ENCODE measurements around the gene RAB8B. TPM values are rescaled to one million over a fixed set of nuclear protein-coding genes. Genes with fewer than 3 reads are reported as not detected.
A peak's percentile ranks its signal among the peaks of the same experiment; 100 is the strongest.

Gene RAB8B
- total and polyA plus RNA-seq, 3 donors from 2014 or later = 19.3 to 38.7 (median 20.8) TPM

GRCh38 chr15:63190769-63191649, 1.6 kb downstream of the RAB8B start:
- TF ChIP-seq POLR2A (IDR thresholded peaks at IDR 0.05) (no peak), CTCF (IDR thresholded peaks at IDR 0.05) (no peak)
- DNase-seq = no peak
- H3K27ac ChIP-seq = peak overlapping the region in 1 of 2 donors; percentile 87
- H3K27me3 ChIP-seq = no peaks in the 10 kb centered on the region
- H3K4me3 ChIP-seq = peak overlapping the region; percentile 82 to 96
- intact Hi-C loops (cut with DNase I; ENCODE audit: low total_unique reads) = no loop called here
- H3K9me3 ChIP-seq = no peaks in the 10 kb centered on the region
- H3K36me3 ChIP-seq (ENCODE audit: low read depth, missing control alignments) = no peaks in the 10 kb centered on the region
- WGBS, 2 donors = 61 to 71% methylated on average over 3 of the region's 3 CpGs
- H3K4me1 ChIP-seq = peaks cover 31% of the 10 kb centered on the region

- Histone ChIP-seq H3K27me3 (no peaks in the 10 kb centered on the region), H3K4me3 (no peak overlapping the region), H3K36me3 (ENCODE audit: low read depth, missing control alignments) (no peaks in the 10 kb centered on the region), H3K9me3 (no peaks in the 10 kb centered on the region), H3K27ac (no peak overlapping the region), H3K4me1 (peaks cover 36% of the 10 kb centered on the region)
- intact Hi-C loops (cut with DNase I; ENCODE audit: low total_unique reads) = no loop called here
- TF ChIP-seq CTCF (IDR thresholded peaks at IDR 0.05) = no peak
- TF ChIP-seq POLR2A (IDR thresholded peaks at IDR 0.05) = no peak
- WGBS, 2 donors = 82 to 83% methylated on average over 3 of the region's 3 CpGs
- no peak for DNase-seq
Observed at GRCh38 chr15:63191895-63192618, 2.7 kb downstream of the RAB8B start.

- 85 to 86% methylated on average over 5 of the region's 5 CpGs for WGBS, 2 donors
- DNase-seq = no peak
- intact Hi-C loops (cut with DNase I; ENCODE audit: low total_unique reads) = no loop called here
- Histone ChIP-seq H3K27me3 (no peaks in the 10 kb centered on the region), H3K36me3 (ENCODE audit: low read depth, missing control alignments) (no peaks in the 10 kb centered on the region), H3K4me3 (no peak overlapping the region), H3K9me3 (no peaks in the 10 kb centered on the region), H3K4me1 (peaks cover 36% of the 10 kb centered on the region), H3K27ac (no peak overlapping the region)
- no peak for TF ChIP-seq CTCF (IDR thresholded peaks at IDR 0.05)
- TF ChIP-seq POLR2A (IDR thresholded peaks at IDR 0.05) = no peak
Observed at GRCh38 chr15:63192619-63193206, 3.3 kb downstream of the RAB8B start.

GRCh38 chr15:63194302-63194701, 4.9 kb downstream of the RAB8B start:
- H3K27me3 ChIP-seq = no peaks in the 10 kb centered on the region
- TF ChIP-seq POLR2A (IDR thresholded peaks at IDR 0.05) (no peak), CTCF (IDR thresholded peaks at IDR 0.05) (no peak)
- H3K9me3 ChIP-seq = no peaks in the 10 kb centered on the region
- H3K4me3 ChIP-seq = no peak overlapping the region
- 68 to 69% methylated on average over 4 of the region's 4 CpGs for WGBS, 2 donors
- H3K4me1 ChIP-seq = peaks cover 36% of the 10 kb centered on the region
- intact Hi-C loops (cut with DNase I; ENCODE audit: low total_unique reads) = no loop called here
- no peaks in the 10 kb centered on the region for H3K36me3 ChIP-seq (ENCODE audit: low read depth, missing control alignments)
- H3K27ac ChIP-seq = peak overlapping the region in 1 of 2 donors; percentile 23
- DNase-seq = no peak

Data from testis (tissue), 3 donors.